SU-DHL-6 (cell line): ENCODE data around the gene TIPIN.

ENCODE experiments used
- H2AFZ ChIP-seq: fragments of 200-600 bp; sonication (generic); 2 replicates; pipeline ENCODE4 v1.6.1; 2014; ENCODE audit warnings: low read depth, mild to moderate bottlenecking, moderate library complexity, mixed read lengths, antibody characterized with exemption, low read length; ENCODE audit not compliant: severe bottlenecking
- H3F3A ChIP-seq: fragments of 200-600 bp; shearing (Covaris generic); 2 replicates; pipeline ENCODE4 v1.6.0; 2016; ENCODE audit warnings: antibody characterized with exemption, mild to moderate bottlenecking; ENCODE audit not compliant: insufficient read depth
- H3K27ac ChIP-seq: fragments of 200-600 bp; sonication (generic); 2 replicates; pipeline ENCODE4 v1.5.1; 2016; ENCODE audit warnings: low read depth, mild to moderate bottlenecking, low read length, moderate library complexity, mixed read lengths
- H3K27me3 ChIP-seq: fragments of 200-600 bp; sonication (generic), shearing (Covaris generic); 2 replicates; pipeline ENCODE4 v1.6.0; 2014; ENCODE audit warnings: mild to moderate bottlenecking, low read length
- H3K36me3 ChIP-seq: fragments of 200-600 bp; sonication (generic); 2 replicates; pipeline ENCODE4 v1.6.1; 2014; ENCODE audit warnings: mild to moderate bottlenecking, low read length, mixed read lengths
- H3K4me2 ChIP-seq: fragments of 300-600, 200-600 bp; shearing (Covaris generic), sonication (generic); 2 replicates; pipeline ENCODE4 v1.6.0; 2014; ENCODE audit warnings: low read length, low read depth, mild to moderate bottlenecking; ENCODE audit not compliant: poor library complexity, severe bottlenecking
- H3K4me3 ChIP-seq: fragments of 200-600 bp; sonication (generic); 2 replicates; pipeline ENCODE4 v1.5.1; 2014; ENCODE audit warnings: antibody characterized with exemption, low read length, mild to moderate bottlenecking, mixed read lengths; ENCODE audit not compliant: insufficient read depth, poor library complexity, severe bottlenecking
- H3K79me2 ChIP-seq: fragments of 200-600 bp; sonication (generic); 2 replicates; pipeline ENCODE4 v1.6.1; 2014; ENCODE audit warnings: mild to moderate bottlenecking, low read length, moderate library complexity; ENCODE audit not compliant: insufficient read depth
- H3K9ac ChIP-seq: fragments of 200-600 bp; sonication (generic); 2 replicates; pipeline ENCODE4 v1.7.0; 2014; ENCODE audit warnings: mild to moderate bottlenecking, low read length
- H3K9me2 ChIP-seq: fragments of 200-600 bp; sonication (generic); replicated peaks from 2 replicates; pipeline ENCODE4 v1.6.1; 2014; ENCODE audit warnings: low read length; ENCODE audit not compliant: insufficient read depth
- H3K9me3 ChIP-seq: fragments of 200-600 bp; sonication (generic); 2 replicates; pipeline ENCODE4 v1.6.1; 2014; ENCODE audit warnings: low read length, mixed read lengths; ENCODE audit not compliant: insufficient read depth
- H4K20me1 ChIP-seq: fragments of 200-600 bp; sonication (generic); 2 replicates; pipeline ENCODE4 v1.6.1; 2014; ENCODE audit warnings: low read depth, mild to moderate bottlenecking, antibody characterized with exemption, low read length, moderate library complexity, mixed read lengths
- EZH2phosphoT487 ChIP-seq: fragments of 200-600 bp; sonication (generic), shearing (Covaris generic); conservative IDR thresholded peaks from 2 replicates; pipeline ENCODE4 v1.6.1; 2018; ENCODE audit warnings: mild to moderate bottlenecking, antibody characterized with exemption, low read length, moderate library complexity, mixed read lengths
- TF ChIP-seq, protein P1 (sequence below): fragments of 200-600 bp; sonication (generic); IDR thresholded peaks from one replicate; pipeline ENCODE4 v1.5.1; 2017; ENCODE audit warnings: antibody characterized with exemption, mild to moderate bottlenecking, low read length, moderate library complexity; ENCODE audit not compliant: insufficient read depth, poor library complexity, severe bottlenecking

TIPIN gene

DNA sequence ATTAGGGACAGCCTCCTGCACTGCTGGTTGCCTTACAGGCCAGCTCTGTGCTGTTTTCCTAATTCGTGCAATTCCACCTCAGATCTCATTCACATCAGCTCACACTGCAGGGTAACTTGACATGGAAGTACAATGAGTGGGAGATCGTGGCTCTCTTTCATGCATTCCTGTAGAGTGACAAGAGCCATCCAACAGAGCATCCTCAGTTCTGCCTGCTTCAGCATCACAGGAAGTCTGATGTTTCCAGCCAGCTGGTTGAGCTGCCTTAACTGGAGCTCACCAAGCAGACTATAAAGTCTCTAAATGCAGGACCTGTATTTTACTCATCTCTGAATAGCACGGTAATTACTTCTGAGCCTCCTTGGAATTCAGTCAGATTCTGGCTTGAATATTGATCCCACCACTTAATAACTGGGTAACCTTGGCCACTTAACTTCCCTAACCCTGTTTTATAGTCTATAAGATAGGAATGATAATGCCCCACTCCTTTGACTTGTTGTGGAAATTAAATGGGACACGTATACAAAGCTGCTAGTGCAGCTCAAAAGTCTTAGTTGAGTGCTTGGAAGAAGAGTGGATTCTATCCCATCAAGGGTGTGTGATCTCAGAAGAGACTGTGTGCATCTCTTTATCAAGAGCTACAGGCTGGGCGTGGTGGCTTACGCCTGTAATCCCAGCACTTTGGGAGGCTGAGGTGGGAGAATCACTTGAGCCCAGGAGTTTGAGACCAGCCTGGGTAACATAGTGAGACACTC, 64.5 kb downstream of the TIPIN start:
- H3K4me2 ChIP-seq = peak overlapping the region; percentile 88
- no peaks in the 10 kb centered on the region for H3K36me3 ChIP-seq
- no peak overlapping the region for H3K4me3 ChIP-seq
- H3K27me3 ChIP-seq = no peaks in the 10 kb centered on the region
- H4K20me1 ChIP-seq = no peaks in the 10 kb centered on the region
- H3F3A ChIP-seq = peaks cover 15% of the 10 kb centered on the region
- no peak overlapping the region for H3K27ac ChIP-seq
- H3K9ac ChIP-seq = peak overlapping the region; percentile 82; the same call in 1 of the 2 replicates
- H2AFZ ChIP-seq = no peak overlapping the region
- TF ChIP-seq, protein P1, sequence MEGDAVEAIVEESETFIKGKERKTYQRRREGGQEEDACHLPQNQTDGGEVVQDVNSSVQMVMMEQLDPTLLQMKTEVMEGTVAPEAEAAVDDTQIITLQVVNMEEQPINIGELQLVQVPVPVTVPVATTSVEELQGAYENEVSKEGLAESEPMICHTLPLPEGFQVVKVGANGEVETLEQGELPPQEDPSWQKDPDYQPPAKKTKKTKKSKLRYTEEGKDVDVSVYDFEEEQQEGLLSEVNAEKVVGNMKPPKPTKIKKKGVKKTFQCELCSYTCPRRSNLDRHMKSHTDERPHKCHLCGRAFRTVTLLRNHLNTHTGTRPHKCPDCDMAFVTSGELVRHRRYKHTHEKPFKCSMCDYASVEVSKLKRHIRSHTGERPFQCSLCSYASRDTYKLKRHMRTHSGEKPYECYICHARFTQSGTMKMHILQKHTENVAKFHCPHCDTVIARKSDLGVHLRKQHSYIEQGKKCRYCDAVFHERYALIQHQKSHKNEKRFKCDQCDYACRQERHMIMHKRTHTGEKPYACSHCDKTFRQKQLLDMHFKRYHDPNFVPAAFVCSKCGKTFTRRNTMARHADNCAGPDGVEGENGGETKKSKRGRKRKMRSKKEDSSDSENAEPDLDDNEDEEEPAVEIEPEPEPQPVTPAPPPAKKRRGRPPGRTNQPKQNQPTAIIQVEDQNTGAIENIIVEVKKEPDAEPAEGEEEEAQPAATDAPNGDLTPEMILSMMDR = no peak
- no peak for TF ChIP-seq EZH2phosphoT487
- H3K9me2 ChIP-seq = no peaks in the 10 kb centered on the region
- no peaks in the 10 kb centered on the region for H3K9me3 ChIP-seq
- peaks cover 26% of the 10 kb centered on the region for H3K79me2 ChIP-seq

DNA sequence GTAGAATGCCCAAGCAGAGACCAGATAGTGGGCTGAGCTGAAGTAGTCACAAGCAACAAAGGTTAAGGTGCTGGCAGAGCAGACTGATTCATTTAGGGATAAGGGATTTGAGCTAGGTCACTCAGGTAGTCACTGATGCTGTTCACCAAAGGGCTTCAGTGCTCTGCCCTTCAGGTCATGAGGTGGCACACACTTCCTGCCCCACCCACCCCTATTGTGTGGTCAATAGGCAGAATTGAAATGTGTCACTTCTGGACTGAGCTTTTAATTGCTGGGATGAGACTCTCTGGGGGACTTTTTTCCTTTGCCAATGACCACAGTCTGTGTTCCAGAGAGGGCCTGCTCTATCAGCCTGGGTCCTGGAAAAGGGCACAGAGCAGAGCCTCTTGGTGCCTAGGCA, 66.0 kb downstream of the TIPIN start:
- H3K4me3 ChIP-seq = no peak overlapping the region
- TF ChIP-seq, protein P1 = no peak
- TF ChIP-seq EZH2phosphoT487 = no peak
- no peak overlapping the region for H3K27ac ChIP-seq
- H3K27me3 ChIP-seq = no peaks in the 10 kb centered on the region
- no peaks in the 10 kb centered on the region for H3K9me3 ChIP-seq
- H4K20me1 ChIP-seq = no peaks in the 10 kb centered on the region
- H2AFZ ChIP-seq = no peak overlapping the region
- H3K36me3 ChIP-seq = no peaks in the 10 kb centered on the region
- H3K4me2 ChIP-seq = no peak overlapping the region
- no peak overlapping the region for H3K9ac ChIP-seq
- H3K9me2 ChIP-seq = no peaks in the 10 kb centered on the region
- H3K79me2 ChIP-seq = peaks cover 11% of the 10 kb centered on the region
- peaks cover 15% of the 10 kb centered on the region for H3F3A ChIP-seq

DNA sequence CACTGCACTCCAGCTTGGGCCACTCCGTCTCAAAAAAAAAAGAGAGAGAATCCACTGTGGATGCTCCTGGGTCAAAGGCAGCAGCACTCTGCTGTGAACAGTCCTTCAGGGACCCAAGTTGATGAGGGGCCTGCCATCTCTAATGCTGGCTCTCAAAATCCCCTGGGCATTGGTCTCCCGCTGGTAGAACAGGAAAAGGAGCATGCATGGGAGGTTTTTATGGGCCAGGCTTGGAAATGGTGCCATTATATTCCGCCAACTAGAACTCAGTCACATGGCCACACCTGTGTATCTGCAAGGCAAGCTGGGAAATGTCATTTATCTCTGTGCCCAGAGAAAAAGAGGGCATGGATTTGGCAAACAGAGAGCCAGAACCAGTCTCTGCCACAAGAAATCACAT, 66.5 kb downstream of the TIPIN start:
- Histone ChIP-seq H4K20me1 (no peaks in the 10 kb centered on the region), H3K9me3 (no peaks in the 10 kb centered on the region), H3K9ac (no peak overlapping the region), H3K27ac (no peak overlapping the region), H3K4me3 (no peak overlapping the region), H3F3A (peaks cover 11% of the 10 kb centered on the region), H3K36me3 (no peaks in the 10 kb centered on the region), H3K27me3 (no peaks in the 10 kb centered on the region), H2AFZ (no peak overlapping the region), H3K4me2 (no peak overlapping the region), H3K79me2 (peaks cover 6% of the 10 kb centered on the region), H3K9me2 (no peaks in the 10 kb centered on the region)
- no peak for TF ChIP-seq EZH2phosphoT487
- TF ChIP-seq, protein P1 = no peak
